HTERT RPE-1 (cell line): ENCODE data around the gene AGRP.

Experiments
- in situ Hi-C: fragments of 300-500 bp; cut with MboI; formaldehyde crosslinking; loops from 4 replicates; pipeline ENCODE4 v1.14.3; 2020; ENCODE audit warnings: low sequenced_read_pairs

Gene AGRP

GRCh38 chr16:67445913-67446907 is 37.1 kb downstream of the AGRP start:
- in situ Hi-C loops, result no loop called here

- in situ Hi-C loops, result no loop called here
Observed at GRCh38 chr16:67445441-67445912, 37.9 kb downstream of the AGRP start.

GRCh38 chr16:67445126-67445426 is 38.3 kb downstream of the AGRP start:
- in situ Hi-C loops, result no loop called here

- in situ Hi-C loops, result no loop called here
Observed at GRCh38 chr16:67444259-67445125, 38.9 kb downstream of the AGRP start.

- in situ Hi-C loops, result no loop called here
Observed at GRCh38 chr16:67443265-67443664, 40.1 kb downstream of the AGRP start.

- in situ Hi-C loops, result no loop called here
Observed at GRCh38 chr16:67442581-67443255, 40.6 kb downstream of the AGRP start.

GRCh38 chr16:67441907-67442306 is 41.4 kb downstream of the AGRP start:
- in situ Hi-C loops, result no loop called here

- in situ Hi-C loops, result no loop called here
Observed at GRCh38 chr16:67441271-67441753, 42.0 kb downstream of the AGRP start.

- in situ Hi-C loops, result no loop called here
Observed at GRCh38 chr16:67438824-67439393, 44.4 kb downstream of the AGRP start.

GRCh38 chr16:67438098-67438791 is 45.1 kb downstream of the AGRP start:
- in situ Hi-C loops, result no loop called here

GRCh38 chr16:67437513-67437912 is 45.8 kb downstream of the AGRP start:
- in situ Hi-C loops, result no loop called here

GRCh38 chr16:67436640-67437193 is 46.6 kb downstream of the AGRP start:
- in situ Hi-C loops, result no loop called here

- in situ Hi-C loops, result no loop called here
Observed at GRCh38 chr16:67435758-67436164, 47.6 kb downstream of the AGRP start.

GRCh38 chr16:67433131-67433719 is 50.1 kb downstream of the AGRP start:
- in situ Hi-C loops, result no loop called here
